Stomach (tissue), 4 donors: ENCODE measurements around the gene PLXNA2.

Experiments used
- EP300 ChIP-seq: sonication (generic); formaldehyde crosslinking; IDR thresholded peaks from one replicate; pipeline ENCODE4 v1.6.1; 2017; ENCODE audit warnings: antibody characterized with exemption
- POLR2A ChIP-seq, 4 donors: fragments of 450-650 bp; IDR thresholded peaks; one replicate each; pipeline ENCODE4 v1.6.1; 2016; ENCODE audit warnings: antibody characterized with exemption in 4 of 4, control low read depth in 2 of 4, mild to moderate bottlenecking in 1 of 4, moderate library complexity in 1 of 4
- POLR2AphosphoS5 ChIP-seq, 3 donors: sonication (generic); formaldehyde crosslinking; IDR thresholded peaks; one replicate each; pipeline ENCODE4 v1.6.1; 2016; ENCODE audit warnings: antibody characterized with exemption in 3 of 3
- TF ChIP-seq, protein P1 (sequence below), 7 experiments: fragments of 450-650 bp in 4 of 7; fragments of 200-600 bp in 3 of 7; sonication (generic) in 3 of 7; IDR thresholded peaks; one replicate each; pipeline ENCODE4 v1.5.1; 2016 to 2019; ENCODE audit warnings: antibody characterized with exemption in 7 of 7, control low read depth in 2 of 7, mild to moderate bottlenecking in 1 of 7

DNA sequence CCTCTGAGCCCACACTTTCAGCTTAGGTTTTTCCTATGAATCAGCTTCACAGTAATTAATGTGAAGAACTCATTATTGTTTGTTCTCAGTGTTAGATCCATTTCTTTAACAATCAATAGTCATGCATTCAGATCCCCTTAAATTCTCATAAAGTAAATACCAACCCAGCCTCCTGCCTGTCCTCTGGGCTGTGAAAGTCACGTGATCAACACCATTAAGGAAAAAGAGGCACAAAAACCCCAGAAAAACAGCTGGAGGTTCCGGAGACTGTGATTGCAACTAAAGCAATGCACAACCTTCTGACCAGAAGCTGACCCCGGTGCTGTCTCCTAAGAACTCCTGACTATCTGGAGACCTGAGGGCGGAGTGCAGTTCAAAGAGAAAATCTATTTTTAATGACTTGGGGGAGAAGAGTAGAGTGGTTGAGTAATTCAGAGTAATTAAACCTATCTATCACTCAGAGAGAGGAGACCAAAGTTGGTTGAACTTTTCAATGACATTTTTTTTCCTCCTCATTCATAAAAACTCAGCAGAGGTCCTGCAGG, 132.5 kb downstream of the PLXNA2 start:
- TF ChIP-seq, protein P1, sequence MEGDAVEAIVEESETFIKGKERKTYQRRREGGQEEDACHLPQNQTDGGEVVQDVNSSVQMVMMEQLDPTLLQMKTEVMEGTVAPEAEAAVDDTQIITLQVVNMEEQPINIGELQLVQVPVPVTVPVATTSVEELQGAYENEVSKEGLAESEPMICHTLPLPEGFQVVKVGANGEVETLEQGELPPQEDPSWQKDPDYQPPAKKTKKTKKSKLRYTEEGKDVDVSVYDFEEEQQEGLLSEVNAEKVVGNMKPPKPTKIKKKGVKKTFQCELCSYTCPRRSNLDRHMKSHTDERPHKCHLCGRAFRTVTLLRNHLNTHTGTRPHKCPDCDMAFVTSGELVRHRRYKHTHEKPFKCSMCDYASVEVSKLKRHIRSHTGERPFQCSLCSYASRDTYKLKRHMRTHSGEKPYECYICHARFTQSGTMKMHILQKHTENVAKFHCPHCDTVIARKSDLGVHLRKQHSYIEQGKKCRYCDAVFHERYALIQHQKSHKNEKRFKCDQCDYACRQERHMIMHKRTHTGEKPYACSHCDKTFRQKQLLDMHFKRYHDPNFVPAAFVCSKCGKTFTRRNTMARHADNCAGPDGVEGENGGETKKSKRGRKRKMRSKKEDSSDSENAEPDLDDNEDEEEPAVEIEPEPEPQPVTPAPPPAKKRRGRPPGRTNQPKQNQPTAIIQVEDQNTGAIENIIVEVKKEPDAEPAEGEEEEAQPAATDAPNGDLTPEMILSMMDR (IDR thresholded peaks at IDR 0.05) = no peak
- TF ChIP-seq EP300 = no peak
- TF ChIP-seq POLR2AphosphoS5 (IDR thresholded peaks at IDR 0.05) = no peak
- no peak for TF ChIP-seq POLR2A (IDR thresholded peaks at IDR 0.05)
